RKO (cell line): ENCODE results near the gene IL2RA.
A peak's percentile ranks its signal among the peaks of the same experiment; 100 is the strongest.
"Not testable (repeated sequence)": the region's sequence is repeated elsewhere in the genome, so short reads cannot be mapped to it uniquely, and the experiment has no call there.

Experiments used
- DNase-seq: peaks from one replicate; pipeline ENCODE4 v3.0.0-alpha.2; 2016; ENCODE audit warnings: low spot score

IL2RA gene

GRCh38 chr10:6082496-6083395 lies 20.6 kb upstream of the IL2RA start:
- DNase-seq: no peak

GRCh38 chr10:6080417-6080973 lies 18.3 kb upstream of the IL2RA start:
- DNase-seq: no peak

DNA sequence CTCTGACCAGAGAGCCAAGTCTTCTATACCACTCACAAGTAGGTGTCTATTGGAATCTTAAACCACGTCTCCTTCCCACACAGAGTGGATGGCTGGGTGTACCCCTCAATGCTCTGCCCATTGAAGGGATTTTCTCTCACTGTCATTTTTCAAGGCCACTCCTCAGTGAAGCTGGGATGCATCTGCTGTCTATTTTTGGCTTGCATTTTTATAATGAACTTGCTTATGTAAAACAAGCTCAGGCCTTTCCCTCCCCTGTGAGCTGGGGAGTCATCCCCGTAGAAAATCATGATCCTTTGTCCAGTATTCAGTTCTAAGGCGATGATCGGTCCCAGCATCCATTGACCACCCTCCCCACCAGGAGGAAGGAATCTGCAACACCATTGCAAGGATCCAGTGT lies 16.9 kb upstream of the IL2RA start:
- DNase-seq: no peak

GRCh38 chr10:6077071-6077675 lies 15.0 kb upstream of the IL2RA start:
- no peak for DNase-seq

- DNase-seq: peak; percentile 52
Observed at GRCh38 chr10:6074489-6075301, 12.5 kb upstream of the IL2RA start.

GRCh38 chr10:6072215-6072934 lies 10.2 kb upstream of the IL2RA start:
- DNase-seq: no peak

DNA sequence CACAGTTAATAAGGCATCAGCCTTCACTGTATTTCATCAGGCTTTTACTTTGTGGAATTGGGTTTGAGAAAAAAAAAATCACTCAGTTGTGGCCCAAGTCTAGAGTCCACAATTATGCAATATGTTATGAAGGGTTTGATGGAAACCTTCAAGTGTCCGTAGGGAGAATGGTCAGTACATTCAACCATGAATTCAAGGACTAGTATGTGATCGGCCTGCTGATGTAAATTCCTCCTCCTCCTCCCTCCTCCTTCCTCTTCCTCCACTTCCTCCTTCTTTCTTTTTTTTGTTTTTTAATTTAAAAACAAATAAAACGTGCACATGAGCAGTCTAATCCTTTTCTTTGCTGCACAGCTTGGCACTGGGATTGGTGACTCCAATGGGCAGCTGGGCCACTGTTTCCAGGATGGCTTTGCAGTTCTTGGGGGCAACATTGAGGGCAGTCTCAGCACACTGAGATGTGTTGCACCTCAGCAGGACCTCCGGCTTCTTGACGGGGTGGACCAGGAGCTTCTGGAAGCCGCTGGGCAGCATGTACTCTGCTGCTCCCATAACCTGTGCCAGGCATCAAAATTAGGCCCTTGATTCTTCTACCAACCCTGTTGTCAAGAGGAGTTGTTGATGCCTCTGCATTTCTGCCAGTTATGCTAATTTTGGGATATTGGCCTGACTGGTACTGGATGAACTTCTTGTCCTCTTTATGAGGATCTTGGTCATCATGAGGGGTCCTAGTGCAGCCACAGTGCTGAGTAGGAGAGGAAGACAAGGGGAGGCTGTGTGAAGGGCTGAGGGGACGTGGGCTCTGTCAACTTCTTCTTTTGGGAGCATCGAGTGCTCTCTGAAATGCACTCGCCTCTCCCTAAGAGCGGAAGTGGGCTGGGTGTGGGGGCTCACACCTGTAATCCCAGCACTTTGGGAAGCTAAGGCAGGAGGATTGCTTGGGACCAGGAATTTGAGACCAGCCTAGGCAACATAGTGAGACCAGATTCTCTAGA lies 9.3 kb upstream of the IL2RA start:
- DNase-seq: no peak

DNA sequence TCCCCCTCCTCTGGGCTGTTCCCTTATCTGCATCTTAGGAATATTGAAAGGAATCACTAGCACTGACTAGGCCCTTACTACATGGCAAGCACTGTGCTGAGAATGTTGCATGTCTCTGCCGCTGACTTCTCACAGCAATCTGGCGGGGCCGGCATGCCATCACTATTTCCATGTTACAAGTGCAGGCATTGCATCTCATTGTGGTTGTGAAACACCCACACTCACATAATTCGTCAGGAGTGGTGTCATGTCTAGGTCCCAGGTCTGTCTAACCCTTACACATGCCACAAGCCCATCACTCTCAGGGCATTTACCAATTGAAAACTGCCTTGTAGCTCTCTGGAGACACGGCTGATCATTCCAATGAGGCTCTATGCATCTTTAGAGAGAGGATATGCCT lies 8.5 kb upstream of the IL2RA start:
- DNase-seq: no peak

DNA sequence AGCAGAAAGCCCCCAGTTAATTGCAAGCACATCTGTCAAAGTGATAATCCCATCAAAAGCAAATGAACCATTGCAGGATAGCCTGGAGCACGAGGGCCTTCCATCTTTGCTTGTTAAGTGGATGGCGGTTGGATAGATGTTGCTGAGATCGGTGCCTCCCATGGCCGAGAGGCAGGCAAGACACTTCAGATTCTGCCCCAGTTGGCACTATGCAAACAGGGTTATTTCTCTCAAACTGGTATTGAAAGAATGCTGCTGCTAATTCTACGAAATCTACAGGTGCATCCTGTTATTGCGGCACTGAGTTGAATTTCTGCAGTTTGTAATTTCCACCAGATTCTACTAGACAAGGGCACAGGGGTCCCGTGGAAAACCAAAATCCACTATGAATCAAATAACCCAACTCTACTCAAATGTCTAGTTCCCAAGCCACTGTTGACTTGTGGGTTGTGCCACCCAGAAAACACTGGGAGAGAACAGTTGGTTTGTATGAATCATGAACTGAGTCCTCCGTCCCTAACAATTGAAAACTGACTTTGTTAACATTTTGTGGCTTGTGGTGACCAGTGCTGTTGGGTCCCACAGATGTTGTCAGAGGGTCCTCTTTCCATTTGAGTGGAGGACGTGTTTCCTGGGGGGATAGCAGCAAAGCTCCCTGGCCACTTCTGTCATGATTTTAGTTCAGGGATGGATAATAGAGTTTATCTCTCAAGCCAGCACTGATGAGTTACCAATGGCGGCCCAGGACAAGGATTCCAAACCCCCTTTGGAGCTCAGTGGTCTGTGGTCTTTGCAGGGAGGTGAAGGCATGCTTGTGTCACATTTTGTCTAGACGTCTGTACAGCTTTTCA lies 7.1 kb upstream of the IL2RA start:
- no peak for DNase-seq

DNA sequence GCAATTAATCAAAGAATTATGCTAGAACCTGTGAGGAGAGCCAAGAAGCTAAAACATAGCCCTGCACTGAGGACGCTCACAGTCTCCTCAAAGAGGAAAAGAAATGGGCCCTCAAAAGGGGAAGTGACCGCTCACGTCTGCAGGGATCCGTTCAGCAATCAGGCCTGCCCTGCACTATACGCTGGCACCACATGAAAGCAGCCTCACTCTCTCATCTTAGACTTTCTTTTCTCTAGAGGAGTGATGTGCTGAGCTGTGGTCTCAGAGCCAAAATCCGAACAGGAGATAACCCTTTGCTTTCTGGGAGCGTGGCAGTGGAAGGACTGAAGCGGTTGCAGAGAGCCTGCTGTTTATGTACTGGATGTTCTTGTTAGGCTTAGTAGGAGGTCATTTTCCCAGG lies 6.3 kb upstream of the IL2RA start:
- no peak for DNase-seq

DNA sequence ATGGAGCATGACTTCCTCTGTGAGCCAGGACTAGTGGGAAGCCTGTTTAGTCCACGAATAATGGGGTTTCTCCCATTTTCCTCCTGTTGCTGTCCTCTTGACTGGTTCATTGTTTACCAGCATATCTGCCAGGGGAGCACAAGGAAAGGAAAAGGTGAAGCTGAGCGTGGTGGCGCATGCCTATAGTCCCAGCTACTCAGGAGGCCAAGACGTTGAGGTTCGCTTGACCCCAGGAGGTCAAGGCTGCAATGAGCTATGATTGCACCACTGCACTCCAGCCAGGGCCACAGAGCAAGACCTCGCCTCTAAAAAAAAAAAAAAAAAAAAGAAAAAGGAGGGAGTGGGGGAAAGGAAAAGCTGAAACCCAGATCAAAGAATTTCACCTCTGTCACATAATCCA lies 5.8 kb upstream of the IL2RA start:
- DNase-seq: no peak

DNA sequence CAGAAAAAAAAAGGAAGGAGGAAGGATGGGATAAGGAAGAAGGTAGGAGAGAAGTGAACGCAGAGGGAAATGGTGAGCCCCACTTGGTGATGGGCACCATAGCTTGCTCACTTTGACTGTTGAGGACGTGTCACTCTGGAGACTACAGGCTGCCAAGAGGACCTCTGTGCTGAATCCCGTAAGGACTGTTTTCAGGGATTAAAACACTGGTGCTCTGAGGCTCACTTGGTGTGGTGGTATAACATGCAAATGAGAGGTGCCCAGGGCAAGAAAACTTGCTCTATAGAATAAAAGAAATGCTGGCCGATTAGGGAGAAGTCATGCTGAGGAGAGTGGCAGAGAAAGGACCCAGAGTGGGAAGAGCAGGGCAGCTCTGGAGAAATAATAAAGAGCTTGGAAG lies 5.3 kb upstream of the IL2RA start:
- no peak for DNase-seq

DNA sequence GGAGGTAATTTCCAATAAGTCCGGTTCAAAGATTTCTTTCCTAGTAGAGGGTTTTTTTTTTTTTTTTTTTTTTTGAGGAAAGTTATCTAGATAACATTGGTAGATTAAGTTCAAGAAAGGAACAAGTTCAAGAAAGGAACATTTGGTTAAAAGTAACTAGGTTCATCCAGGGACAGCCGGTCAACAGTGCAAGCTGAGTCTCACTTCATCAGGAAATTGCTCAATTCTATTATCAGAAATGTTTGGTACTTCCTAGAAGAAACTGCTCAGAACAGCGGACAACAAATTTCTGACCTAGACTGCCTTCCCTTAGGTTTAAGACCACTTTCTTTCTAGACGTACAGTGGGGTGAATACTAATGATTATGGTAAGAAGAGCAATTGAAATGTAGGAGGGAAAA lies 3.7 kb upstream of the IL2RA start:
- DNase-seq: no peak

GRCh38 chr10:6065406-6065805 lies 3.2 kb upstream of the IL2RA start:
- no peak for DNase-seq

DNA sequence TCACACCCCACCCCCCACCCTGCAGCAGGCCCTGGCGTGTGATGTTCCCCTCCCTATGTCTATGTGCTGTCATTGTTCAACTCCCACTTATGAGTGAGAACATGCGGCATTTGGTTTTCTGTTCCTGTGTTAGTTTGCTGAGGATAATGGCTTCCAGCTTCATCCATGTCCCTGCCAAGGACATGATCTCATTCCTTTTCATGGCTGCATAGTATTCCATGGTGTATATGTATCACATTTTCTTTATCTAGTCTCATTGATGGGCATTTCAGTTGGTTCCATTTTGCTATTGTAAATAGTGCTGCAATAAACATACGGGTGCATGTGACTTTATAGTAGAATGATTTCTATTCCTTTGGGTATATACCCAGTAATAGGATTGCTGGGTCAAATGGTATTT lies 2.6 kb upstream of the IL2RA start:
- not testable (repeated sequence) for DNase-seq

- no peak for DNase-seq
Observed at GRCh38 chr10:6064119-6064518, 2.0 kb upstream of the IL2RA start.

DNA sequence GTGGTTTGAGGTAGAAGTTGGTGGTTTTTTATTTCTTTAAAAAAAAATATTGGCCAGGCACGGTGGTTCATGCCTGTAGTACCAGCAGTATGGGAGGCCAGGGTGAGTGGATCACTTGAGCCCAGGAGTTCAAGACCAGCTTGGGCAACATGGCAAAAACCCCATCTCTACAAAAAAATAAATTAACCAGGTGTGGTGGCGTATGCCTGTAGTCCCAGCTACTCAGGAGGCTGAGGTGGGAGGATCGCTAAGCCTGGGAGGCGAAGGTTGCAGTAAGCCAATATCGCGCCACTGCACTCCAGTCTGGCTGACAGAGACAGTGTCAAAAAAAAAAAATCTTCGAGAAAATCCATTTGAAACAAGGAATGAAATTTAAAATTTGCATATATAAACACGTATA lies 1.1 kb downstream of the IL2RA start:
- DNase-seq: no peak

DNA sequence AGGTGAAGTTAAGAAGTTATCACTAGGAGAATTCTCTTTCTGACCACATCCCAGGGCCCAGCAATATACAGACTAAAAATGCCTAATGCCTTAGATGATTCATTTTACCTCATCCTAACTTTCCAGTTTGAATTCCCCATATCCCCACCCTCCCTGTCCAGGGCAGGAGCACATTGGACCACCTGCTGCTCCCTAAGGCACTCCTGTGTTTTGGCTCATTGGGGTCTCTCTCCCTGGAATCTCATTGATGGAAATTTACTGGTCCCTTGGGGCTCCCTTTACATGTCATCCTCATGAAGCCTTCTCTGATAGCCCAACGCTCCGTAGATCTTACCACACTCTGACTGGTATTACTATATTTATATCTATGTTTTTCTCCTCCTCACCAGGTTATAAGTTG lies 2.7 kb downstream of the IL2RA start:
- DNase-seq: no peak

- no peak for DNase-seq
Observed at GRCh38 chr10:6058682-6059475, 3.3 kb downstream of the IL2RA start.
